Measurements from ENCODE around the gene ZNF615. TPM values are rescaled to one million over a fixed set of nuclear protein-coding genes. Genes with fewer than 3 reads are reported as not detected.

Gene ZNF615
- total RNA-seq, 1 experiment from 2014 or later: 5.3 TPM

- ChIA-PET CTCF (no interaction called here), POLR2A (ENCODE audit: unreplicated experiment) (no interaction called here)
- H3K4me1 ChIP-seq (replicated peaks; ENCODE audit: insufficient read depth): no peaks in the 10 kb centered on the region
- no peak for TF ChIP-seq CTCF (conservative IDR thresholded peaks at IDR 0.05)
- no peak for TF ChIP-seq EZH2 (IDR thresholded peaks at IDR 0.05; ENCODE audit: low read depth)
- H3K79me2 ChIP-seq (ENCODE audit: low read depth): peaks cover 8% of the 10 kb centered on the region
- BruUV-seq (replicated peaks): no TSS peak
- no peak overlapping the region for H3K4me2 ChIP-seq
- H4K20me1 ChIP-seq (ENCODE audit: insufficient read depth): no peaks in the 10 kb centered on the region
- no peaks in the 10 kb centered on the region for H3K27me3 ChIP-seq (ENCODE audit: insufficient read depth, low read depth)
- DNase-seq: no peak
- no peaks in the 10 kb centered on the region for H3F3A ChIP-seq (ENCODE audit: insufficient read depth, low read depth)
- H2AFZ ChIP-seq: no peak overlapping the region
- H3K9me2 ChIP-seq (ENCODE audit: insufficient read depth): no peaks in the 10 kb centered on the region
- H3K27ac ChIP-seq: no peak overlapping the region
- peaks cover 93% of the 10 kb centered on the region for H3K36me3 ChIP-seq (ENCODE audit: low read depth)
- peaks cover 80% of the 10 kb centered on the region for H3K9me3 ChIP-seq (ENCODE audit: insufficient read depth, low read depth)
- intact Hi-C loops (cut with micrococcal nuclease; ENCODE audit: unreplicated experiment): no loop called here
- H3K4me3 ChIP-seq: no peak overlapping the region
Observed at GRCh38 chr19:52022193-52022592, 14.2 kb upstream of the ZNF615 start.

GRCh38 chr19:52020506-52020905 is 12.5 kb upstream of the ZNF615 start:
- H3K9me2 ChIP-seq (ENCODE audit: insufficient read depth): no peaks in the 10 kb centered on the region
- no peak overlapping the region for H2AFZ ChIP-seq
- ChIA-PET CTCF (no interaction called here), POLR2A (ENCODE audit: unreplicated experiment) (no interaction called here)
- H4K20me1 ChIP-seq (ENCODE audit: insufficient read depth): no peaks in the 10 kb centered on the region
- no peak for DNase-seq
- no peaks in the 10 kb centered on the region for H3K79me2 ChIP-seq (ENCODE audit: low read depth)
- H3F3A ChIP-seq (ENCODE audit: insufficient read depth, low read depth): no peaks in the 10 kb centered on the region
- H3K9me3 ChIP-seq (ENCODE audit: insufficient read depth, low read depth): peaks cover 80% of the 10 kb centered on the region
- no peaks in the 10 kb centered on the region for H3K4me1 ChIP-seq (replicated peaks; ENCODE audit: insufficient read depth)
- peaks cover 94% of the 10 kb centered on the region for H3K36me3 ChIP-seq (ENCODE audit: low read depth)
- intact Hi-C loops (cut with micrococcal nuclease; ENCODE audit: unreplicated experiment): no loop called here
- H3K4me3 ChIP-seq: no peak overlapping the region
- H3K27me3 ChIP-seq (ENCODE audit: insufficient read depth, low read depth): no peaks in the 10 kb centered on the region
- H3K27ac ChIP-seq: no peak overlapping the region
- H3K4me2 ChIP-seq: no peak overlapping the region
- no TSS peak for BruUV-seq (replicated peaks)
- TF ChIP-seq EZH2 (IDR thresholded peaks at IDR 0.05; ENCODE audit: low read depth): no peak
- no peak for TF ChIP-seq CTCF (conservative IDR thresholded peaks at IDR 0.05)

GRCh38 chr19:52010674-52011073 is 2.7 kb upstream of the ZNF615 start:
- intact Hi-C loops (cut with micrococcal nuclease; ENCODE audit: unreplicated experiment): no loop called here
- Histone ChIP-seq H3K9me2 (ENCODE audit: insufficient read depth) (no peaks in the 10 kb centered on the region), H3F3A (ENCODE audit: insufficient read depth, low read depth) (no peaks in the 10 kb centered on the region), H3K9me3 (ENCODE audit: insufficient read depth, low read depth) (peaks cover 63% of the 10 kb centered on the region), H3K4me2 (no peak overlapping the region), H3K4me1 (replicated peaks; ENCODE audit: insufficient read depth) (peaks cover 8% of the 10 kb centered on the region), H3K79me2 (ENCODE audit: low read depth) (peaks cover 10% of the 10 kb centered on the region; the same call in 1 of the 2 replicates), H3K27me3 (ENCODE audit: insufficient read depth, low read depth) (no peaks in the 10 kb centered on the region), H3K4me3 (no peak overlapping the region), H2AFZ (no peak overlapping the region), H3K27ac (no peak overlapping the region), H3K36me3 (ENCODE audit: low read depth) (peaks cover 20% of the 10 kb centered on the region), H4K20me1 (ENCODE audit: insufficient read depth) (no peaks in the 10 kb centered on the region)
- no TSS peak for BruUV-seq (replicated peaks)
- no peak for TF ChIP-seq CTCF (conservative IDR thresholded peaks at IDR 0.05)
- no peak for TF ChIP-seq EZH2 (IDR thresholded peaks at IDR 0.05; ENCODE audit: low read depth)
- ChIA-PET CTCF (no interaction called here), POLR2A (ENCODE audit: unreplicated experiment) (interaction anchor here (0.6 kb wide), 1 partner anchor 1435 kb away, joined by 3 read pairs; no protein-coding TSS in a partner anchor)
- DNase-seq: no peak

Measured in PC-9 (cell line).